NCI-H2227 treated with DMSO at 0.1 percent for 48 hours (cell line): ENCODE results near the gene KCNN4.
"Not testable (repeated sequence)": the region's sequence is repeated elsewhere in the genome, so short reads cannot be mapped to it uniquely, and the experiment has no call there.

Experiments
- DNase-seq: peaks from one replicate; lab custom pipeline; 2025; lab: John Stamatoyannopoulos, UW

KCNN4 gene

DNA sequence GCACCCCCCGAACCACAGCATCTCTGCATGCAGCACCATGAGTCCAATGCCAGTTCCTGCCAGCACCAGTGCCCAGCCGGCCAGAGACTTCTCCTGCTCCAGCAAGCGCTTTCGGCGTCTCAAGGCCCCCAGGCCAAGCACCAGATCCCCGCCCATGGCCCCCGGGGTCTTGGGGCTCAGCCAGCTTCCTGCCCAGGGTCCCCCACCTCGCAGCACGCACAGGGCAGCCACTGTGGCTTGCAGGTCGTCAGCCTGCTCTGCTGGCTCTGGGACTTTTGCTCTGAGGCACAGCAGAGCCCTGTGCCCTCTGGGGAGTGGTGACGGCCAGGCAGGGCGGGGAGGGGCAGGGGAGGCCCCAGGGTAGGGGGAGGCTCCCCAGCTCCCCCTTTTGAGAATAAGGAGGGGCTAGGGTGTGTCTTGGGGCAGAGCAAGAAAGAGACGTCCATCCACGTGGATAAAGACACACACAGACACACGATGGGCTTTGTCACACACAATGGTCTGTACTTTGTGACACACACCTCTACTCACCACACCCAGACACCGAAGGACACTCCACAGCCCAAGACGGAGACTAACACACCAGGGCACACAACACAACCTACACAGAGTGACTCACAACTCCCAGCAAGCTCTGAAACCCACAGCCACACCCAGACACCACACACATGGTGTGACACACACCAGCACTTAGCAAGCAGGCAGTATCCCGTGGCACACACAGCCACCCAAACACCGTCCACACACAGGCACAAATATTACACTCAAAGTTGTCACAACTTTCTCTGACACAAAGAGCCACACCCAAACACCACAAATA is at the start of gene KCNN4:
Gene KCNN4, minus strand, starts transcription at position 268 of the 820 bp plus-strand sequence. Its CDS starts 112 bp downstream, at position 156.
- DNase-seq, result no peak

DNA sequence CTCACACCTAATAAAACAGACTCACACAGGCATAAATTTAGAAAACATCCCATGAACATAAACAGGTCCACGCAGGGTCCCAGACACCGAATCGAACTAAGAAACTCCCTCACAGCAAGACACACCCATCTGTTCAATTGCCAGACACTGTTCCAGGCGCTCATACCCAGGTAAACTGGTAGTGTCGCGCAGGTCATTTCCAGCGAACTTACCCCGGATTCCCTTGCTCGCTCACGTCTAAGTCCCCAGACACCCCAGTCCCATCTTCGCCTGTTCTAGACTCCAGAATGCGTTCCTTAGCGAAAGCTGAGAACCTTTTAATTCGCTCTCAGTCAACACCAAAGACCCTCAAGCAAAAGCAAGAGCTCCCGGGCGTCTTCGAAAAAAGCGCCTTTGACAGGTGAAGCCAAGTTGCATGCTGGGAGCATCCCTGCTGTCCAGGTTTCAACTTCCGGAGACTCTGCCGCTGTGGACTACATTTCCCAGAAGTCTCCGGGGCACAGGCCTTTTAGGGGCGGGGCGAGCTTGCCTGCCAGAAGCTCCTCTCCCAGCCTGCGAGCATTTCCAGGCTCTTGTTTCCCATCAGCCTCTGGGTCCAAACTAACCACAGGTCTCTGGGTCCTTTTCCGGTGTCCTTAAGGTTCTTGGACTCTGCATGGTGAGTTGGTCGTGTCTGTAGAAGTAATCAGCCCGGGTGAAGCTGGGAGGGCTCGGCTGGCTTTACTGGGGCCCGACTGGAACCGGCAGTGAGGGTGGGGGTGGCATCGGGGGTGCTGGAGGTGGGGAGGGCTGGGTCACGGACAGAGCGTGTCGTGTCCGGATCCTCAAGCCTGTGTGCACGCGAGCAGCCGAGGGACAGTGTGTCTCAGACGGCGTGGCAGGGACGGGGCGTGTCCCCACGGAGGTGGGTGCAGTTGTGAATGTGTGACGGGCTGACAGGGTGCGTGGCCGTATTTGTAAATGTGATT is 46.3 kb upstream of the KCNN4 start, which contains the start of gene ZNF283:
Gene ZNF283, plus strand, starts transcription at position 535 of the 968 bp plus-strand sequence. CDS start 6,184 bp downstream, outside the sequence.
- peak; percentile 84 for DNase-seq

DNA sequence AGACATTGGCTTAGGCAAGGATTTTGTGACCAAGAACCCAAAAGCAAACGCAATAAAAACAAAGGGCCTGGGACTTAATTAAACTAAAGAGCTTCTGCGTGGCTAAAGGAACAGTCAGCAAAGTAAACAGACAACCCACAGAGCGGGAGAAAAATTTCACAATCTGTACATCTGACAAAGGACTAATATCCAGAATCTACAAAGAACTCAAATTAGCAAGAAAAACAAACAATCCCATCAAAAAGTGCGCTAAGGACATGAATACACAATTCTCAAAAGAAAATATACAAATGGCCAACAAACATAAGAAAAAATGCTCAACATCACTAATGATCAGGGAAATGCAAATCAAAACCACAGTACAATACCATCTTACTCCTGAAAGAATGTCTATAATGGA is 43.8 kb upstream of the KCNN4 start:
- DNase-seq, result not testable (repeated sequence)

DNA sequence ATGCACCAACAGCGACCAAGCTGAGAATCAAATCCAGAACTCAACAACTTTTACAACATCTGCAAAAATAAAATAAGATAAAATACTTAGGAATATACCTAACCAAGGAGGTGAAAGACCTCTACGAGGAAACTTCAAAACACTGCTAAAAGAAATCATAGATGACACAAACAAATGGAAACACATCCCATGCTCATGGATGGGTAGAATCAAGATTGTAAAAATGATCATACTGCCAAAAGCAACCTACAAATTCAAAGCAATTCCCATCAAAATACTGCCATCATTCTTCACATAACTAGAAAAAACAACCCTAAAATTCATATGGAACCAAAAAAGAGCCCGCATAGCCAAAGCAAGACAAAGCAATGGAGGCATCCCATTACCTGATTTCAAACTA is 43.1 kb upstream of the KCNN4 start:
- not testable (repeated sequence) for DNase-seq

DNA sequence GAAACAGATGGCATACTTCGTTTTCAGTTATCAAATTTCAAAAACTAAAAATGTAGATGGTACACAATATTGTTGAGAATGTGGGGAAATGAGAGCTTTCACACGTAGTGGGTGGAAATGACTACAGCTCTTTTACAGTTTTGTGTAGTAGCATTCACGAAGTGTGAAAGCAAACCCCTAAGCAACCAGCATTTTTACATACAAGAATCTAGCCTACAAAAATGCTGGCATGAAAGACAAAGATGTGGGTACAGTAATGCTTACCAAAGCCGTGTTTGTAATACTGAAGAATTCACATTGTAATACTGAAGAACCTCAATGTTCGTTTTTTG is 40.1 kb upstream of the KCNN4 start:
- DNase-seq, result no peak

DNA sequence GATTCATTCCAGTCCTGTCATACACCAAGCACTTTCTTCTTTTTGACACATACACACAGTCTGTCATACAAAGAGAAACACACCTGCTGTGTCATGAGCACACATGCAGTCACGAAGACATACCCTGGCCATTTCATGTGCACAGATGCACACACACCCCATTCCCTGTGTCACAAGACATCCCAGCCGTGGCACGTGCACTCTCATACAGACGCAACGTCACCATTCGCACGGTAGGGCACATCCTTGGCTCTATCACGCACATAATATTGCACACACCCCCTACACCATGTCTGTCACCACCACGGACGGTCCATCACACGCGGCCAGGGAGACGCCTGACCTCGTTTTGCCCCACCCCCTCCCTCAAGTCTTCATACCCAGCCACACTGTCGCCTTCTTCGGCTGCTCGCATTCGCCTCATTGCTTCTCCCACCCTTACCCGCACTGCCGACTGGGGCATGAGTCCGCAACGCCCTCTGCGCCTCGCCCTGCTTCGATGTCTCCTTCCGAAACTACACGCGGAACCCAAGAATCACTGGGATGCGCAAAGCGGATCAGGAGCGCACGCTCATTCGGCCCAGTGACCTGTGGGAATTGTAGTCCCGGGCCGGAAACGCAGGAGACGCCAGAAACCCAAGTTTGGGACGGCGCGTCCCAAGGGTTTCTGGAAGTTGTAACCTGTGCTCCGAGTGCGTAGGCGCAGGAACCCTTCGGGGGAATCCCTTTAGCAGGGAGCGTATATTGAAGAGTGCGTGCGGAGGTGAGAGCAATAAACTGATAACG is 39.5 kb upstream of the KCNN4 start:
- DNase-seq, result no peak

DNA sequence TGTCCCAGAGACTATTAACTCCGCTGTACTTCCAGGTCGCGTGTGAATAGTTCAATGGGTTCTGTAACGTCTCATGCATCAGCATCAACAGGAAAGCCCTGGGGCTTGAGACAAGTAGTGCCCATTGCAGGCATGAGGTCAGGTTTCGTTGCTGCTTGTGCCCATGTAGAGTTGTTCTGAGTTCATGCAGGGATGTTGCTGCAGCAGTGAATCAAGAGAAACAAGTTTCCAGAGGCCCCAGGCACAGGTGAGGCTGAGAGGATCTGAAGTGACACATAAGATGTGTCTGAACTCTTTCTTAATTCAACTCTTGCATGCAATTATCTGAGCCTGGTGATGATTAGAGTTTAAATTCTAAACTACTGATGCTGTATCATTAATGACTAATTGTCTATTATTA is 37.7 kb upstream of the KCNN4 start:
- DNase-seq, result no peak

DNA sequence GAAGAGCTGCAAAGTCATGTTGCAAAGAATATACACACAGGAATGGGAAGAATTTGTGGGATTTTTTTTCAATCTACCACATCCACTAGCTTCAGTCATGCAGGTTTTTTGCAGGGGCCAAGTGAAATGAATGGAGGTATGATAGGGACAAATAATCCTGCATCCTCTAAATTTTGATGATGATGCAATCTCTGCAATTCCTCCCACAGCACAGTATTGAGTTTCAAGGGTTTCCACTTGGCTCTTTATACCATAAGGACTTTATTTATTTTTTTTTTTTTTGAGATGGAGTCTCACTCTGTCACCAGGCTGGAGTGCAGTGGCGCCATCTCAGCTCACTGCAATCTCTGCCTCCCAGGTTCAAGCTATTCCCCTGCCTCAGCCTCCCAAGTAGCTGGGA is 36.7 kb upstream of the KCNN4 start:
- DNase-seq, result not testable (repeated sequence)

DNA sequence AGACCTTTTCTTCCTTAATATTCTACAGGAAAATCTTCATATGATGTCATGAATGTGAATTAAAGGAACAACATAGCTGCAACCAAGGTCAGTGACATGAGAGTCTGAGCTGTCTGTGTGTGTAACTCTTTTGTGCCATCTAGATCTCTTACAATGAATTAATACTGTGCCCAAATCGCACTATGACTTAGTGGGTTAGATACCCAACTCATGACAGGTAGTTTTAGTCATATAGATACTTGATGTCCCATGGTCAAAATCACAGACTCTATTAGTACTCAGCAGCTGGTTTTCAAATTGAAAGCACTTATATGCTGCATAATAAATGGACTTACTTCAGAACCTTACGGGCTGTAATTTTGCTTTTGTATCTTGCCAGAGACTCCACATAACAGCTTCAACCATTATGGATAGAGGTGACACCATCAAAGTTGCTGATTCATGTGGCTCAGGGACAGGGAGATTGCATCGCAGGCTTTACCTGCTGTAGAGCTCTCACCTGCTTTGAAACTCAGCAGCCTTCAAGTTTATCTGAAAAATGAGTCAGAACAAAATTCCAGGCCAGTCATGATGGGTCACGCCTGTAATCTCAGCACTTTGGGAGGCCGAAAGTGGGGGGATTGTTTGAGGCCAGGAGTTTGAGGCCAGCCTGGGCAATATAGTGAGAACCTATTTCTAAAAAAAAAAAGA is 34.0 kb upstream of the KCNN4 start:
- no peak for DNase-seq

DNA sequence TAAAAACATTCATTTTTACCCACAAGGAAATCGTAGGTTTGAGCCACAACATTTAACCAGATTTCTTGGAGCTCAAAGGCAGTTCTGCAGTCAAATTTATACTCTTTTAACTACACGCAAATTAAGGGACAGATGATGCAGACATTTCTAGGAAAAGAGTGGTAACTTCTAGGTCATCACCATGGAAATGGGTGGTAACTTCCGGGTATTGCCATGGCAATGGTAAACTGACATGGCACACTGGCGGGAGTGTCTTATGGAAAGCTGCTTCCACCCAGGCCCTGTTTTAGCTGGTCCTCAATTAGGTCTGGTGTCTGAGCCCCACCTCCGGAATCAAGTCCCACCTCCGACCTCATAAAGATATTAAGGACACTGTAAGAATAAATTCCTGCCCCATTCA is 31.9 kb upstream of the KCNN4 start:
- DNase-seq, result no peak

DNA sequence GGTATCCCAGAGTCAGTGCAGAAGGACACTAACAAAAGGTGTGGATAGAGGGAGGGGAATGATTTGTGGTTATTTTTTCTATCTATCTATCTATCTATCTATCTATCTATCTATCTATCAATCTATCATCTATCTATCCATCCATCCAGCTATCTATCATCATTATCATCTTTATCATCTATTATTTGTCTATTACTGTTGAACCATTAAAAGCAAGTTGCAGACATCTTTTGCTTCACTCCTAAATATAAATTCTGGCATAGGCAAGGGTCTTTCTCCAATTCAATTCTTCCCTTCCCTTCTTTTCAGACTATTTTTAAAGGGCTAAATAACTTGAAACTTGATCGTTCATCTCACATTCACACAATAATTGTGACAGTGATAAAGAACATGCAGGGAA is 31.5 kb upstream of the KCNN4 start:
- no peak for DNase-seq

DNA sequence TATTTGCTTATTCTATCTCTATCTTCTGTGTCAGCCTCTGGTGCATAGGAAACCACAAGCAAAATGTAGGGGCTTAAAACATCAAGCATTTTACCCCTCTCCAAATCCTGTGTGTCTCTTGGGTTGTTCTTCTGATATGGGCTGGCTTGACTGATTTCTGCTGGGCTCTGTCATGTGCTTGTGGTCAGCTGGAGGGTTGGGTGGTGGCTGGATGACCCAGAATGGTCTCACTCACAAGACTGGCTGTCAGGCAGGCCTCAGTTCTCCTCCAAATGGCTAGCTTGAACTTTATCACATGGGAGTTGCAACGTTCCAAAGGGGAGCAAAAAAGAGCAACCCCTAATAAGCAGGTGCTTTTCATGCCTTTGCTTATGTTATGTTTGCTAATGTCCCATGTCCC is 31.1 kb upstream of the KCNN4 start:
- DNase-seq, result no peak

DNA sequence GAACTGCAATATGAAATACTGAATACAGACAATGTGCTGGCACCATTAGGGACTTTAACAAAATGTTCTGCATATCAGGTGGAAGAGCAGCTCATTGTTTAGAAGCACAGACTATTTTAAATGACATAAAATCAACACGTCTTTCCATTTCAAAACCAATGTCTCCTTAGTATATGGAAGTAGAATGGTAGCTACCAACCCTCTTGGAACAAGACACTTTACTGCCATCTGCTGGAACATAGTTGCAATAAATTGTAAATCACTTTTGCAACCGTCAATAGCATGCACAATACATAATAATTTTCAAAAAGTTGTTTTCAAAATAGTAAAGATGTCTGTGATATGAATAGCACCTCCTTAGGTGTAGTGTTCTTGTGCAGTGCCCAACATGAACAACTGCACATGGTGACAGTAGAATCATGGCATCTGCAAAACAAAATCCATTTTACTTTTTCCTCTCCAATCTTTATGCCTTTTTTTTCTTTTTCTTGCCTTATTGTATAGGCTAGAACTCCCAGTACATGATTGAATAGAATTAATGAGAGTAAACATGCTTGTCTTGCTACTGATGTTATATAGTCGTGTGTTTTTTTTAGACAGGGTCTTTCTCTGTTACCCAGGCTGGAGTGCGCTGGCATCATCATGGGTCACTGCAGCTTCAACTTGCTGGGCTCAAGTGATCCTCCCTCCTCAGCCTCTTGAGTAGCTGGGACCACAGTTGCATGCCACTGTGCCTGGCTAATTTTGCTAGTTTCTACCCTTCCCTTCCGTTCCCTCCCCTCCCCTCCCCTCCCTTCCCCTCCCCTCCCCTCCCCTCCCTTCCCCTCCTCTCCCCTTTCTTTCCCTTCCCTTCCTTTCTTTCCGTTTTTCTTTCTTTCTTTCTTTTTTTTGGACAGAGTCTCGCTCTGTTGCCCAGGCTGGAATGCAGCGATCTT is 29.3 kb upstream of the KCNN4 start:
- DNase-seq, result peak; percentile 5

DNA sequence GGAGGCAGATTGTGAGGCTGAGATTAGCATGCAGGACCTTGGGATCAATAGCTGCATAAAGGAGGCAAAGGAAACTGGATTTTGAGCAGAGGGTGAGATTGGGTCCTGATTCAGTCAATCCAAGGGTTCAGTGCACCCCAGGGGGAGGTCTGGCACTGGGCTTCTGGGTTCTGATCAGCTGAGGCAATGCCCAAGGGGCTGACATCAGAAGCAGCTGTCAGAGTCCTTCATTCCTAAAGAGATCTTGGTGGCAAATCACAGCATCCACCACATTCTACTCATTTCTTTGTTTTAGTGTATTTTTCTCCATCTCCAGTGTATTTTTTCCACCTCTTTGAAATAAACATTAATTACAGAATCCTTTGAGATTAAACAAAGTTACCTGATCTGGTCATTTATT is 26.9 kb upstream of the KCNN4 start:
- no peak for DNase-seq

DNA sequence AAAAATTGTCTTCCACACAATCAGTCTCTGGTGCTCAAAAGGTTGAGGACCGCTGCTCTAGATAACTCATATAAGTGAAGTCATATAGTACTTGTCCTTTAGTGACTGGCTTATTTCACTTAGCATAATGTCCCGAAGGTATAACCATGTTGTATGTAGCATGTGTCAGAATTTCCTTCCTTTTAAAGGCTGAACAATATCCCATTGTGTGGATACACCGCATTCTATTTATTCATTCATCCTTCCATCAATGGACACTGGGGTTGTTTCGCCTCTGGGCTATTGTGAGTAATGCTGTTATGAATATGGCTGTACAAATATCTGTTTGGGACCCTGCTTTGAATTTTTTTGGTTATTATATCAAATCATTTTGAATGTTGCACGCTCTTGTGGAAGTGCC is 26.1 kb upstream of the KCNN4 start:
- no peak for DNase-seq

DNA sequence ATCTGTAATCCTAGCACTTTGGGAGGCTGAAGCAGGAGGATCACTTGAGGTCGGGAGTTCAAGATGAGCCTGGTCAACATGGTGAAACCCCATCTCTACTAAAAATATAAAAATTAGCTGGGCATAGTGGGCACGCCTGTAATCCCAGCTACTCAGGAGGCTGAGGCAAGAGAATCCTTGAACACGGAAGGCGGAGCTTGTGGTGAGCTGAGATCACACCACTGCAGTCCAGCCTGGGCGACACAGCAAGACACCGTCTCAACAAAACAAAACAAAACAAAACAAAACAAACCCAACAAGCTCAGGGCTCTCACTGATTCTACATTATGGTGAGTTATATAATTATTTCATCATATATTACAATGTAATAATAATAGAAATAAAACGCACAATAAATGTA is 25.6 kb upstream of the KCNN4 start:
- not testable (repeated sequence) for DNase-seq

DNA sequence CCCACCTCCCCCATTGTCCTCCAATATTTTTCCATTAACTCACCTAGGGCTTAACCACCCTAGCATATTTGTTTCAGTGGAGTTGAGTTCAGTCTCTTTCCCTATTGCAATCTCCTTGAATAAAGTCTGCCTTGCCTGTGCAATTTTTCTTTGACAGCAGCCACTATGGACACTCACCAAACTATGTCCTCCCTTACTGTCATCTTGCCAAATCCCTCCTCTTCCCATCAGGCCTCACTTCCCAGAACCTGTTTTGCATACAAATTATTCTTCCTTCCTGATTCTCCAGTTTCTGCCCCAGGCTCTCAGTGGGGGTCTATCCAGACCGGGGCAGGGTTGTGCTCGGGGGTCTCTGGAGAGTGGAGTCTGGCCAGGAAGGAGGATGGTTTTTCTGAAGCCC is 23.7 kb upstream of the KCNN4 start:
- DNase-seq, result no peak

DNA sequence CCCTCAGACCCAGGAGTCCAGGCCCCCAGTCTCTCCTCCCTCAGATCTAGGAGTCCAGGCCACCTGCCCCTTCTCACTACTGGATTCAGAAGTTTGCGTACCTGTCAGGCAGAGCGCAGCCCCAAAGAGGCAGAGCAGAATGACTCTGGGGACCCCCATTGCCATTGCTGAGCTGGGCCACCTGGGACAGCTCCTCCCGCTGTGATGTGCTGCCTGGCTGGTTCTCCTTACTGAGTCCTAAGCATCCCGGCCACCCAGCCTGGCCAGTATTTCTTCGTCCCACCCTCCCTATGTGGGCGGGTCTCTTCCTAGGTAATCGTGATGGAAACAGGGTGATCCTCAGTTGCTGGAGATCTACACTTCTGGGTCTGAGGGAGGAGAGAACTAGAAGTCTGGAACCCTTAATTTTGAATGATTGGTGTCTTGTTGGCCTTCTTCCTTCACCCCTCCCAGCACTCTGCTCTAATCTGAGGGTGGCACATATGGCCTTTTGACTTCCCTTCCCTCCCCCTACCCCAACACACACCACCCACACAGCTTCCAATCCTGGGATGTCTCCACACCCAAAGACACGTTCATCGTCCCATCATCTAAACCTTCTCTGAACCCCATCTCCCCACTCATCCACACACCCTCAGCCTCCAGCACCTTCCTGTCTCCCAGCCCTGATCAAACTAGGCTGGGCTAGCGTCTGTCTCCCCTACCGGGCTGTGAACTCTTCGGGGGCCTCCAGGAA is 21.6 kb upstream of the KCNN4 start, which contains the start of gene LYPD5:
Gene LYPD5, minus strand, starts transcription at position 232 of the 736 bp plus-strand sequence. Its CDS starts 67 bp downstream, at position 165.
- no peak for DNase-seq

DNA sequence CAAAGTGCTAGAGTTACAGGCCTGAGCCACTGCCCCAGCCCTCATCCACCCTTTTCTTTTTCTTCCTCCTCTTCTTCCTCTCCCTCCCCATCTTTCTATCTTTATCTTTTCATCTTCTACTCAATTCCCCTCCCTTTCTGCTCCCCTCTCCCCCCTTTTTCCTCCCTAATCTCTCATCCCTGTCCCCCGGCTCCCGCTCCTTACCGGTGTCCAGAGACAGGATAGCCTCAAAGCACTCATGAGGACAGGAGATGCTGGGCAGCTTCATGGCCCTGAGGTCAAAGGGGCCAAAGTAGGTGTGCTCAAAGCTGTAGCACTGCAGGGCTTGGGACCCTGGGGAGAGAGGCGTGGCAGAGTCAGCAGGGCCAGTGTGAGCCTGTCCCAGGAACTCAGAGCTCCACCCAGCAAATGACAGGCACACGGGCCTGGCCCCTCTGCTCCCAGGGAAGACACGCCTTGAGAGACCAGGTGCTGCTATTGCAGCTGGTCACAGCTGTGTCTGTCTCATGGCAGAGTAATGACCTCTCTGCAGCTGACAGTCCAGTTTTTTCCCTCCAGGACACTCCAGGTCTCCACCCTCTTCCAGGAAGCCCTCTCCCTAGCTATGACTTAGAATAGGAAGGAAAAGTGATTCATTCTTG is 18.8 kb upstream of the KCNN4 start:
- DNase-seq, result no peak
